MM.1S (cell line): ENCODE data around the gene RBM34.

ENCODE experiments used
- CTCF ChIP-seq: fragments of 300-600 bp; sonication (generic); IDR thresholded peaks from 2 replicates; pipeline ENCODE4 v1.5.1; 2016; ENCODE audit warnings: antibody characterized with exemption, low read length, mixed read lengths
- EZH2 ChIP-seq: fragments of 300-600 bp; sonication (generic); optimal IDR thresholded peaks from 2 replicates; pipeline ENCODE3; 2017; ENCODE audit warnings: low read depth, mild to moderate bottlenecking, antibody characterized with exemption, low read length, mixed read lengths

- TF ChIP-seq CTCF = no peak
- no peak for TF ChIP-seq EZH2
Measured at GRCh38 chr1:235147269-235147668, 13.8 kb downstream of the RBM34 start.
